ENCODE measurements around the gene DTD1. TPM values are rescaled to one million over a fixed set of nuclear protein-coding genes. Genes with fewer than 3 reads are reported as not detected.

The DTD1 gene
- total and polyA plus RNA-seq, 2 experiments from 2014 or later = 73.3 to 77.7 TPM

- no peak overlapping the region for H3K9ac ChIP-seq
These were observed 106.2 kb downstream of the DTD1 start for GRCh38 chr20:18694071-18694470.

GRCh38 chr20:18695175-18695574 lies 107.3 kb downstream of the DTD1 start:
- in situ Hi-C loops (cut with MboI) = no loop called here
- Histone ChIP-seq H3K27me3 (replicated peaks; ENCODE audit: insufficient read depth) (no peaks in the 10 kb centered on the region), H3K36me3 (ENCODE audit: low read depth) (no peaks in the 10 kb centered on the region), H3K27ac (no peak overlapping the region), H3K79me2 (ENCODE audit: insufficient read depth) (no peaks in the 10 kb centered on the region), H4K20me1 (ENCODE audit: insufficient read depth) (no peaks in the 10 kb centered on the region), H3F3A (ENCODE audit: insufficient read depth) (no peaks in the 10 kb centered on the region), H3K9me2 (ENCODE audit: insufficient read depth) (no peaks in the 10 kb centered on the region), H3K4me2 (ENCODE audit: unreplicated experiment) (no peak overlapping the region), H2AFZ (no peak overlapping the region), H3K4me1 (ENCODE audit: insufficient read depth) (no peaks in the 10 kb centered on the region), H3K4me3 (no peak overlapping the region), H3K9ac (no peak overlapping the region), H3K9me3 (ENCODE audit: low read depth) (no peaks in the 10 kb centered on the region)
- whole genome bisulfite sequencing, 2 experiments (ENCODE audit: low coverage in 1 of 2, low lambda C conversion rate in 2 of 2, missing lambda C conversion rate in 2 of 2) = 69% methylated on average over 4 to 5 of the region's 5 CpGs
- TF ChIP-seq EZH2 (IDR thresholded peaks at IDR 0.05; ENCODE audit: insufficient read depth, poor library complexity, severe bottlenecking) (no peak), EZH2phosphoT487 (IDR thresholded peaks at IDR 0.05; ENCODE audit: insufficient read depth, low read depth) (no peak)
- no peak for DNase-seq

More at GRCh38 chr20:18694071-18694470, 106.2 kb downstream of the DTD1 start:
- no peaks in the 10 kb centered on the region for H3K36me3 ChIP-seq (ENCODE audit: low read depth)
- H3F3A ChIP-seq (ENCODE audit: insufficient read depth) = no peaks in the 10 kb centered on the region
- H3K9me3 ChIP-seq (ENCODE audit: low read depth) = no peaks in the 10 kb centered on the region
- no peak overlapping the region for H3K27ac ChIP-seq
- in situ Hi-C loops (cut with MboI) = no loop called here
- H3K79me2 ChIP-seq (ENCODE audit: insufficient read depth) = no peaks in the 10 kb centered on the region
- DNase-seq = no peak
- H4K20me1 ChIP-seq (ENCODE audit: insufficient read depth) = no peaks in the 10 kb centered on the region
- no peak overlapping the region for H3K4me3 ChIP-seq
- TF ChIP-seq EZH2phosphoT487 (IDR thresholded peaks at IDR 0.05; ENCODE audit: insufficient read depth, low read depth) (no peak), EZH2 (IDR thresholded peaks at IDR 0.05; ENCODE audit: insufficient read depth, poor library complexity, severe bottlenecking) (no peak)
- H3K4me1 ChIP-seq (ENCODE audit: insufficient read depth) = no peaks in the 10 kb centered on the region
- H3K4me2 ChIP-seq (ENCODE audit: unreplicated experiment) = no peak overlapping the region
- no peak overlapping the region for H2AFZ ChIP-seq
- WGBS, 2 experiments (ENCODE audit: low coverage in 1 of 2, low lambda C conversion rate in 2 of 2, missing lambda C conversion rate in 2 of 2) = 78% methylated on average over 6 of the region's 6 CpGs
- no peaks in the 10 kb centered on the region for H3K27me3 ChIP-seq (replicated peaks; ENCODE audit: insufficient read depth)
- H3K9me2 ChIP-seq (ENCODE audit: insufficient read depth) = no peaks in the 10 kb centered on the region

GRCh38 chr20:18698735-18699380 lies 111.0 kb downstream of the DTD1 start:
- H3K4me2 ChIP-seq (ENCODE audit: unreplicated experiment) = no peak overlapping the region
- TF ChIP-seq EZH2phosphoT487 (IDR thresholded peaks at IDR 0.05; ENCODE audit: insufficient read depth, low read depth) (no peak), EZH2 (IDR thresholded peaks at IDR 0.05; ENCODE audit: insufficient read depth, poor library complexity, severe bottlenecking) (no peak)

GRCh38 chr20:18701969-18702368 lies 114.1 kb downstream of the DTD1 start:
- H3K4me2 ChIP-seq (ENCODE audit: unreplicated experiment) = no peak overlapping the region
- H4K20me1 ChIP-seq (ENCODE audit: insufficient read depth) = no peaks in the 10 kb centered on the region
- in situ Hi-C loops (cut with MboI) = no loop called here
- H3K9me3 ChIP-seq (ENCODE audit: low read depth) = no peaks in the 10 kb centered on the region
- H3K27me3 ChIP-seq (replicated peaks; ENCODE audit: insufficient read depth) = no peaks in the 10 kb centered on the region
- H3K4me1 ChIP-seq (ENCODE audit: insufficient read depth) = peaks cover 30% of the 10 kb centered on the region
- DNase-seq = no peak
- no peaks in the 10 kb centered on the region for H3K36me3 ChIP-seq (ENCODE audit: low read depth)
- H2AFZ ChIP-seq = no peak overlapping the region
- no peak overlapping the region for H3K4me3 ChIP-seq
- no peak overlapping the region for H3K27ac ChIP-seq
- peaks cover 21% of the 10 kb centered on the region for H3F3A ChIP-seq (ENCODE audit: insufficient read depth)
- no peak overlapping the region for H3K9ac ChIP-seq
- peaks cover 3% of the 10 kb centered on the region for H3K79me2 ChIP-seq (ENCODE audit: insufficient read depth)
- TF ChIP-seq EZH2phosphoT487 (IDR thresholded peaks at IDR 0.05; ENCODE audit: insufficient read depth, low read depth) = no peak
- no peak for TF ChIP-seq EZH2 (IDR thresholded peaks at IDR 0.05; ENCODE audit: insufficient read depth, poor library complexity, severe bottlenecking)
- H3K9me2 ChIP-seq (ENCODE audit: insufficient read depth) = no peaks in the 10 kb centered on the region
- WGBS, 2 experiments (ENCODE audit: low coverage in 1 of 2, low lambda C conversion rate in 2 of 2, missing lambda C conversion rate in 2 of 2) = 48% methylated on average over 3 of the region's 3 CpGs

More at GRCh38 chr20:18698735-18699380, 111.0 kb downstream of the DTD1 start:
- Histone ChIP-seq H3K36me3 (ENCODE audit: low read depth) (no peaks in the 10 kb centered on the region), H3F3A (ENCODE audit: insufficient read depth) (no peaks in the 10 kb centered on the region), H3K9me2 (ENCODE audit: insufficient read depth) (no peaks in the 10 kb centered on the region), H3K27ac (no peak overlapping the region), H3K9ac (no peak overlapping the region), H4K20me1 (ENCODE audit: insufficient read depth) (no peaks in the 10 kb centered on the region), H3K4me3 (no peak overlapping the region), H3K9me3 (ENCODE audit: low read depth) (no peaks in the 10 kb centered on the region), H3K79me2 (ENCODE audit: insufficient read depth) (no peaks in the 10 kb centered on the region), H3K27me3 (replicated peaks; ENCODE audit: insufficient read depth) (no peaks in the 10 kb centered on the region), H2AFZ (no peak overlapping the region), H3K4me1 (ENCODE audit: insufficient read depth) (0 out of 2 replicates have a peak, but pooled peaks cover 7% of the 10 kb centered on the region)
- no peak for DNase-seq
- WGBS, 2 experiments (ENCODE audit: low coverage in 1 of 2, low lambda C conversion rate in 2 of 2, missing lambda C conversion rate in 2 of 2) = 97 to 100% methylated on average over 4 of the region's 4 CpGs
- in situ Hi-C loops (cut with MboI) = no loop called here
